Sigmoid colon (tissue), 4 donors: Measurements from ENCODE around the gene MICALL2.

ENCODE experiments used
- POLR2A ChIP-seq, 2 donors: fragments of 450-650 bp; IDR thresholded peaks; one replicate each; pipeline ENCODE4 v1.6.1; 2016; ENCODE audit warnings: antibody characterized with exemption in 2 of 2, mild to moderate bottlenecking in 2 of 2, moderate library complexity in 2 of 2
- POLR2AphosphoS5 ChIP-seq, 4 donors: sonication (generic); formaldehyde crosslinking; IDR thresholded peaks; one replicate each; pipeline ENCODE4 v1.6.1; 2017; ENCODE audit warnings: antibody characterized with exemption in 4 of 4
- TF ChIP-seq, protein P1 (sequence below), 4 experiments: fragments of 450-650 bp in 3 of 4; fragments of 200-600 bp in 1 of 4; IDR thresholded peaks; one replicate each; pipeline ENCODE4 v1.5.1; 2016 to 2019; ENCODE audit warnings: antibody characterized with exemption in 4 of 4, mild to moderate bottlenecking in 3 of 4, moderate library complexity in 2 of 4

DNA sequence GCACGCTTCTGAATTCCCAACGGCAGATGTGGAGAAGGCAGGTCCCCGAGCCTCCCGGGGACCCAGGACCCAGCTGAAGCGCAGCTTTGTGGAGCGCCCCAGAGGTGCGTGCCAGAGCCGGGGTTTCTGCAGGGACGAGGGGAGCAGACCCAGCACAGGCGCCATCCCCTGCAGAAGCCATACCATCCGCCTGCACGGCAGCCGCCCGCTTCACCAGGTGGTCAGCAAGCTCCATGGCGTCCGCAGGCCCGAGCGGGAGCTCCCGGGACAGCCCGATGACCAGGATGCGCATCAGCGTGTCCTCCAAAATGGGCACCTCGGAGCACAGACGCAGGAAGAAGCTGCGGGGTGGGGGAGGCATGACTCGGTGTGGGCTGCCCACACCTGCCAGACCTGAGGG is 34.3 kb upstream of the MICALL2 start:
- TF ChIP-seq, protein P1, sequence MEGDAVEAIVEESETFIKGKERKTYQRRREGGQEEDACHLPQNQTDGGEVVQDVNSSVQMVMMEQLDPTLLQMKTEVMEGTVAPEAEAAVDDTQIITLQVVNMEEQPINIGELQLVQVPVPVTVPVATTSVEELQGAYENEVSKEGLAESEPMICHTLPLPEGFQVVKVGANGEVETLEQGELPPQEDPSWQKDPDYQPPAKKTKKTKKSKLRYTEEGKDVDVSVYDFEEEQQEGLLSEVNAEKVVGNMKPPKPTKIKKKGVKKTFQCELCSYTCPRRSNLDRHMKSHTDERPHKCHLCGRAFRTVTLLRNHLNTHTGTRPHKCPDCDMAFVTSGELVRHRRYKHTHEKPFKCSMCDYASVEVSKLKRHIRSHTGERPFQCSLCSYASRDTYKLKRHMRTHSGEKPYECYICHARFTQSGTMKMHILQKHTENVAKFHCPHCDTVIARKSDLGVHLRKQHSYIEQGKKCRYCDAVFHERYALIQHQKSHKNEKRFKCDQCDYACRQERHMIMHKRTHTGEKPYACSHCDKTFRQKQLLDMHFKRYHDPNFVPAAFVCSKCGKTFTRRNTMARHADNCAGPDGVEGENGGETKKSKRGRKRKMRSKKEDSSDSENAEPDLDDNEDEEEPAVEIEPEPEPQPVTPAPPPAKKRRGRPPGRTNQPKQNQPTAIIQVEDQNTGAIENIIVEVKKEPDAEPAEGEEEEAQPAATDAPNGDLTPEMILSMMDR (IDR thresholded peaks at IDR 0.05): no peak
- TF ChIP-seq POLR2AphosphoS5 (IDR thresholded peaks at IDR 0.05): no peak
- no peak for TF ChIP-seq POLR2A (IDR thresholded peaks at IDR 0.05)
